Esophagus muscularis mucosa (tissue), 4 donors: Measurements from ENCODE around the gene PDE4D.

Experiments
- EP300 ChIP-seq: sonication (generic); formaldehyde crosslinking; IDR thresholded peaks from one replicate; pipeline ENCODE4 v1.6.1; 2017; ENCODE audit warnings: antibody characterized with exemption
- POLR2AphosphoS5 ChIP-seq, 2 donors: sonication (generic); formaldehyde crosslinking; IDR thresholded peaks; one replicate each; pipeline ENCODE4 v1.6.1; 2017; ENCODE audit warnings: antibody characterized with exemption in 2 of 2
- TF ChIP-seq, protein P1 (sequence below), 3 experiments: fragments of 200-600 bp in 2 of 3; fragments of 450-650 bp in 1 of 3; sonication (generic) in 2 of 3; IDR thresholded peaks; one replicate each; pipeline ENCODE4 v1.5.1; 2017 to 2019; ENCODE audit warnings: antibody characterized with exemption in 3 of 3, mild to moderate bottlenecking in 2 of 3, moderate library complexity in 1 of 3

DNA sequence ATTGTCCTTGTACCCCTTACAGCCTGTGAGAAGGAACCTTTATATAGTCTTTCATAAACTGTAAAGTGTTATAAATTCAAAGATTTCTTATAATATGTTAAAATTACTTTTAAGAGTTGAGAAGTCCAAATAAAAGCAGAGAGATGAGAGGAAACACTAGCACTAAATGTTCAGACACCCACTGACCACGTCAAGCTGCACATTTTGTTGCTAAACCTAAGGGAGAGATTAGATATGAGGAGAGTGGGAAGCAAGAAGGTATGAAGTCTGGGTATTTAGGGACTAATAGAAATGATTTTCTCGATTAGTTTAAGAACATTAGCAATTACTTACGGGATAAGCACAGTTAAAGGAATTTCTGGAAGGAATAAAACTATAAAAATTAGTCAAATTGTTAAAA is 803.8 kb downstream of the PDE4D start:
- TF ChIP-seq POLR2AphosphoS5 (IDR thresholded peaks at IDR 0.05) (no peak), EP300 (no peak)
- TF ChIP-seq, protein P1, sequence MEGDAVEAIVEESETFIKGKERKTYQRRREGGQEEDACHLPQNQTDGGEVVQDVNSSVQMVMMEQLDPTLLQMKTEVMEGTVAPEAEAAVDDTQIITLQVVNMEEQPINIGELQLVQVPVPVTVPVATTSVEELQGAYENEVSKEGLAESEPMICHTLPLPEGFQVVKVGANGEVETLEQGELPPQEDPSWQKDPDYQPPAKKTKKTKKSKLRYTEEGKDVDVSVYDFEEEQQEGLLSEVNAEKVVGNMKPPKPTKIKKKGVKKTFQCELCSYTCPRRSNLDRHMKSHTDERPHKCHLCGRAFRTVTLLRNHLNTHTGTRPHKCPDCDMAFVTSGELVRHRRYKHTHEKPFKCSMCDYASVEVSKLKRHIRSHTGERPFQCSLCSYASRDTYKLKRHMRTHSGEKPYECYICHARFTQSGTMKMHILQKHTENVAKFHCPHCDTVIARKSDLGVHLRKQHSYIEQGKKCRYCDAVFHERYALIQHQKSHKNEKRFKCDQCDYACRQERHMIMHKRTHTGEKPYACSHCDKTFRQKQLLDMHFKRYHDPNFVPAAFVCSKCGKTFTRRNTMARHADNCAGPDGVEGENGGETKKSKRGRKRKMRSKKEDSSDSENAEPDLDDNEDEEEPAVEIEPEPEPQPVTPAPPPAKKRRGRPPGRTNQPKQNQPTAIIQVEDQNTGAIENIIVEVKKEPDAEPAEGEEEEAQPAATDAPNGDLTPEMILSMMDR (IDR thresholded peaks at IDR 0.05): no peak
